ENCODE results near the gene VSTM2B. TPM values are rescaled to one million over a fixed set of nuclear protein-coding genes. Genes with fewer than 3 reads are reported as not detected.

Gene VSTM2B
- total RNA-seq, 1 experiment from 2014 or later, result not detected

- no peaks in the 10 kb centered on the region for H3K4me1 ChIP-seq (ENCODE audit: control insufficient read depth, insufficient read depth, low read length)
- intact Hi-C loops (cut with micrococcal nuclease; ENCODE audit: unreplicated experiment) (no loop called here), in situ Hi-C loops (cut with HindIII; ENCODE audit: low pct_unique_long_range_greater_than_20kb, low sequenced_read_pairs) (no loop called here)
- no peak overlapping the region for H3K4me3 ChIP-seq (ENCODE audit: low read depth in 2 of 2, low read length in 2 of 2)
- H3K27me3 ChIP-seq (ENCODE audit: control insufficient read depth, insufficient read depth, low read length), result peaks cover 28% of the 10 kb centered on the region
- ChIA-PET CTCF (no interaction called here), POLR2A (interaction anchor here (0.6 to 0.7 kb wide), 2 partner anchors 27 to 1209 kb away, joined by 3 read pairs; no protein-coding TSS in a partner anchor)
- no peaks in the 10 kb centered on the region for H3K36me3 ChIP-seq (ENCODE audit: control insufficient read depth, insufficient read depth, low read length)
- H3K9me3 ChIP-seq (ENCODE audit: control insufficient read depth, insufficient read depth, low read depth, low read length), result no peaks in the 10 kb centered on the region
- no TSS peak for BruUV-seq (replicated peaks)
- ATAC-seq (no peak), DNase-seq (ENCODE audit: low read depth, low spot score) (no peak)
- H3K27ac ChIP-seq (ENCODE audit: low read length), result no peak overlapping the region
- TF ChIP-seq POLR2AphosphoS5 (IDR thresholded peaks at IDR 0.05; ENCODE audit: low read depth, low read length) (no peak), SIN3A (IDR thresholded peaks at IDR 0.05; ENCODE audit: borderline replicate concordance, insufficient read depth, low read depth, low read length) (no peak), CTCF (IDR thresholded peaks at IDR 0.05) (no peak), REST (IDR thresholded peaks at IDR 0.05; ENCODE audit: insufficient read depth in 1 of 2, low read depth in 2 of 2, low read length in 1 of 2) (no peak), TCF7L2 (IDR thresholded peaks at IDR 0.05; ENCODE audit: low read depth, low read length) (no peak)
These were observed 57.6 kb downstream of the VSTM2B start for GRCh38 chr19:29583196-29583999.

- no peak for DNase-seq (ENCODE audit: low read depth, low spot score)
- ChIA-PET POLR2A (no interaction called here), CTCF (interaction anchor here (0.6 kb wide), 1 partner anchor 56 kb away, joined by 3 read pairs; no protein-coding TSS in a partner anchor)
- BruUV-seq (replicated peaks), result no TSS peak
- no peaks in the 10 kb centered on the region for H3K36me3 ChIP-seq (ENCODE audit: control insufficient read depth, insufficient read depth, low read length)
- intact Hi-C loops (cut with micrococcal nuclease; ENCODE audit: unreplicated experiment), result no loop called here
- no peak overlapping the region for H3K4me3 ChIP-seq (ENCODE audit: low read depth in 2 of 2, low read length in 2 of 2)
- no peaks in the 10 kb centered on the region for H3K9me3 ChIP-seq (ENCODE audit: control insufficient read depth, insufficient read depth, low read depth, low read length)
- H3K27me3 ChIP-seq (ENCODE audit: control insufficient read depth, insufficient read depth, low read length), result peaks cover 32% of the 10 kb centered on the region
- ATAC-seq, result no peak
- H3K27ac ChIP-seq (ENCODE audit: low read length), result no peak overlapping the region
- in situ Hi-C loops (cut with HindIII; ENCODE audit: low pct_unique_long_range_greater_than_20kb, low sequenced_read_pairs), result no loop called here
- no peak for TF ChIP-seq POLR2AphosphoS5 (IDR thresholded peaks at IDR 0.05; ENCODE audit: low read depth, low read length)
- no peak for TF ChIP-seq CTCF (IDR thresholded peaks at IDR 0.05)
- no peak for TF ChIP-seq SIN3A (IDR thresholded peaks at IDR 0.05; ENCODE audit: borderline replicate concordance, insufficient read depth, low read depth, low read length)
- no peak for TF ChIP-seq TCF7L2 (IDR thresholded peaks at IDR 0.05; ENCODE audit: low read depth, low read length)
- no peak for TF ChIP-seq REST (IDR thresholded peaks at IDR 0.05; ENCODE audit: insufficient read depth in 1 of 2, low read depth in 2 of 2, low read length in 1 of 2)
- no peaks in the 10 kb centered on the region for H3K4me1 ChIP-seq (ENCODE audit: control insufficient read depth, insufficient read depth, low read length)
These were observed 60.6 kb downstream of the VSTM2B start for GRCh38 chr19:29586401-29586800.
